GM19467 (cell line): ENCODE data around the gene MRPS27.

Experiments
- ATAC-seq: cut with Tn5 transposase; IDR thresholded peaks from one replicate; pipeline ENCODE4 v1.9.1; 2021; ENCODE audit warnings: mild to moderate bottlenecking, moderate library complexity; ENCODE audit not compliant: unreplicated experiment

MRPS27 gene

DNA sequence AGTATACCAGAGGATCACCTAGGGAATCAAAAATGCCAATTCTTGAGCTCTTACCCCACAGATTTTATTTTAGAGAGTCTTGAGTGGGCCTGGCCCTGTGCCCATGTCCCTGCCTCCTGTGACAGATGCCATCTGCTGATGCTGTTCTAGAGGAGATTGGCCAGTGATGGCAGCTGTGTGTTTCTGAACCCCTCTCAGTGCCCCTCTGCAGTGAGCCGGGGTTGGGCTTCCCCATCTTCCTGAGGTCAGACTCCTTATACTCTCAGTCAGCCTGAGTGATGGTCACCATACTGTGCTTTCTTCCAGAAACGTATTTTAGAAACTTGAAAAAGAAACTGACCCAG, 6.2 kb upstream of the MRPS27 start:
- no peak for ATAC-seq

DNA sequence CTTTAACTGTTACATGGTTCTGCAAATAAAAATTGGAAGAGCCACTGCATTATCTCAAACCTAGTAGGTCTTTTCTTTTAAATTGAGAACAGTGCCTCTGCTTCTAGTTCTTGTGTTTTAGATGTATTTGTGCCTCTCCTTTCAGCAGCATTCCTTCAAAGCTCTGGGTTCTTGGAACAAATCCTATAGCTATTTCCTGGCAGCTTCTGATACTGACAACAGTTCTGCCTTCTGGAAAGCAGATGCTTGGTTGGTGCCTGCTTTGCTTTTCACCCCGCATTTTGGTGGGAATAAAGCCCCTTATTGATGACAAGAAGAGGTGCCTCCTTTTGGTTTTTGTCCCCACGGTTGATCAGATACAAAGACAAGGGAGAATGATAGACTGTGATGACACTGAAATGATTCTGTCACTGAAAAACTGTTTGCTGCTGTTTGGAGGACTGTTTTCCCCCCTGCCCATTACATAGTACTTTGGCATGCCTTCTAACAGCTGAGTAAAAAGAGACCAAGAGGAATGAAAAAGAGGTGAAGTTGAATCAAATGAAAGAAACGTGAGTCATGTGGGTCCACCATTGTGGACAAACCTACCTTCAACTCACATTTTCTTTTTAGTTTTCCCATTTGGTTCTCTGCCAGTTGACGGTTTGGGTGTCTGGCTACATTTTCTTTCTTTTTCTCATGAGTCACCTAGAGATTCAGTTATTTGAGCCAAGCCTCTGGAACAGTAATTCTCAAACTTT, 5.7 kb upstream of the MRPS27 start:
- ATAC-seq, result no peak

DNA sequence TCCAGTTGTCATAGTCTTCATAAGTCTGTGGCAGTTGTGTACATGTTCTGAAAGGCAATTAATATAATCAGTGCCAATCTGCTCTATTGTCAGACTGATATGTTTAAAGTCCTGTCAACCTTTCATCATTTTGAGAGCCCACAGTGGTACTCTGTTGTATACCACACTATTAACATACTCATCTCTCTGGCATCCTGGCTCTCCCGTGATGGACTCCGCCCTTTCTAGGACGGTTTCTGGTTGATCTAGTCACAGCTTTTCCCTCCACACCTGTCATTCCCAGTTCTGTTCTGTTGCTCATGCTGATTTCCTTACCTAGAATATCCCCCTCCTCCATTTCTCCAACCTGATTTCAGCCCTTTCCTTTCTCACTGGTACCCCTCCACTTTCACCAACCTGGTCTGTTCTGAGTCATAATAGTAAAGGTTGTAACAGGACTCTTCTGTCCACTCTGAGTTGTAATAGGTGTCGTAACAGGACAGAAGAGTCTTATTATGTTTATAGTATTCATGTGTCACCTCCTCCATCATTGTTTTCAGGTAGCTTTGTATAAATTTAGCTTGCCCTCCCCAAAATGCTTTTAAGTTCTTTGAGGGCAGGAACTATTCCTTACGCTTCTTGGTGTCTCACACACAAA, 4.3 kb upstream of the MRPS27 start:
- ATAC-seq, result no peak

DNA sequence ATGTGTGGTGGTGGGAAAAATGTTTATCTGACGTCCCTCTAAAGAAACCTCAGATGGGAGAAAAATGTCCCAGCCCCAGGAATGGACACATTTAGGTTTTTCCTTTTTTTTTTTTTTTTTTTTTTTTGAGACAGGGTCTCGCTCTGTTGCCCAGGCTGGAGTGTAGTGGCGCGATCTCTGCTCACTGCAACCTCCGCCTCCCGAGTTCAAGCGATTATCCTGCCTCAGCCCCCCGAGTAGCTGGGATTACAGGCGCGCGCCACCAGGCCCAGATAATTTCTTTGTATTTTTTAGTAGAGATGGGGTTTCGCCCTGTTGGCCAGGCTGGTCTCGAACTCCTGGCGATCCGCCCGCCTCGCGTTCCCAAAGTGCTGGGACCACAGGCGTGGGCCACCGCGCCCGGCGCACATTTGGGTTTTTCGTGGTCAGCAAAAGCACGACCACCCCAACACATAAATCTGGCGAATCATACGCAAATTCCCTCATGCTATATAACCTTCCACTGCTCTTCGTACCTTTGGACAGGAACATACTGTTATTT, 535 bp downstream of the MRPS27 start:
- ATAC-seq, result peak; percentile 2

DNA sequence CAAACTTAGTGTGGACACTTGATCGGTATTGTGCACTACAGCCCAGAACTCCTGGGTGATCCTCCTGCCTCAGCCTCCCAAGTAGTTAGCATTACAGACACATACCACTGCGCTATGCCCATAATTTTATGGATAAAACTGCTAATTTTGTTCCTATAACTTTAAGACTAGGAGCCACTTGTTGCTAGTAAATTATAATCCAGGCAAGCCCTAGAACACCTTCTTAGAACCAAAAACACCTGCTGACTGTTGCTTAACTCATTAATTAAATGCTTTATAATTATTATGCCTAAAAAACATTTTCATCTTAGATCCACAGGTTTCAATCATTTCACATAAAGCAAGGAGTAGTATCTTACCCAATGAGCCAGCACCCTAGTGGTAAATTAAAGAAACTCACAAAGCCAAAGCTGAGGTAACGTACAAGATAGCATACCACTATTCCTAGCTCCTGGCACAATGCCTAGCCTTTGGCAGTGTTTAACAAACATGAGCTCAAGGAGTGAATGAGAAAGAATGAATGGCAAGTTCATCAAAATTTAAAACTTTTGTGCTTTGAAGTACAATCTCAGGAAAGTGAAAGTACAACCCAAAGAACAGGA, 5.4 kb downstream of the MRPS27 start:
- ATAC-seq, result no peak

DNA sequence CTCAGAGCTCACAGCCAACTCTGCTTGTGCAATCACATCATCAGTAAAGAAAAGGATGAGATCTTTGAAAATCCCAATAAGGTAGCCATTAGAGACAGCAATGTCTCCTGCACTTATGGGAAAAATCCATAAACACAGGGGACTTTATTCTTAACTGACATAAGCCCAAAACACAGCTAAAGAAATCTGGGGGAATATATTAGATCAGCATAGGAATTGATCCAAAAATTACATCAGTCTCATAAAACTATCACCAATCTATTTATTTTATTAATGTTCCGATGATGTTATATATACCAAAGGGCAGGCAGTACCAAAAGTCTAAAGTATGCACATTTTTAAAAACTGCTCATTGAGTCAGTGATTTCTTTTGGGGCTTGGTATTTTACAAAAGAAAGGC, 6.9 kb downstream of the MRPS27 start:
- no peak for ATAC-seq

DNA sequence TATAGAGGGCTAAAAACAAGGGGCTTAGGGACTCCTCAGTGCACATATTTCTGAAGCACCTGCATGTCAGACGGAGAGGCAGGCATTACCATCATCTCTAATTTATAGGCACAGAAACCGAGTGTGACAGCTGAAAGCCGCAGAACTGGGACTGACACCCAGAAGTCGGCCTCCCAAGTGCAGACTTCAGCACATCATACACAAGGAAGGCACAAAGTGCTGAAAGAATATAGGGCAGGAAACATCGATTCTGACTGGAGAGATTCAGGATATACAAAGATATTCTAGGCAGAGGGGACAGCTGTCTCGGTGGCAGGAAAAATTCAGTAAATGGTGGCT, 11.2 kb downstream of the MRPS27 start:
- ATAC-seq, result no peak

DNA sequence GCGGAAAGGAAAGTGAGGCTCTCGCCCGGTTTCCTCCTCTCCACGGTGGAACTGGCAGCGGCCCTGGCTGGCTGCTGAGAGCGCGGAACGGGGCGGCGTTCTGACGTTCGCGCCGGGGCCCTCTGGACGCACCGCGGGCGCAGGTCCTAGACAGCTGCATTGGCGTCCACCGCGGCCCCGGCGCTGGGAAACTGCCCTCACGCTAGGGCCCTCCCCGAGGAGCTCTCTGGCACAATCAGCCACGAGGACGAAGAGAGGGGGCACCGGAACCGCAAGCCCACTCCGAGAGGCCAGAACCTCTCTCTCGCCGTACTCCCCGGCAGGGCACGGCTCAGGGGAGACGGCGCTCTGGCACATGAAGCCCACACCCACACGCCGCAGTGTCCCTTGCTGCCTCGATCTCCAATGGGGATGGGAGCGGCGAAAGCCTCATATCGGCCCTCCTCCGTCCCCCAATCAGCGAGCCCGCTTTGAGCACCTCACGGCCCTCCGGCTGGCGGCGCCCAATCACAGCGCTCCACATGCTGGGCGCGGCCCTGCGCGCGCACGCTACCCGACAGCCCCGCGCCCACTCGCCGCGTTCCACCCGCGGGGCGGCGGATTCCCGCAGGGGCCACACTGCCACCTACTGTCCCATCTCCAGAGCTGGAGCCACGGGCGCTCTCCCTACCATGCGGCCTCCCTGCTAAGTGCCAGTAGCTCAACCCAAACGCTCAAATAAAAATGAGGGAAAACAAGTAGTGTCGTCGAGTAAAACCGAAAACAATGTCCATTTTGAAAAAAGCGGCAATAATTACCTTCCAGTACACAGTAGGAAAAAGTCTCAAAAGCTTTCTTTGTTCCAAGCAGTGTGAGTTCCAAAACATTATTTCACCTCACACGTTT, 11.8 kb downstream of the MRPS27 start:
- ATAC-seq, result peak; percentile 90

DNA sequence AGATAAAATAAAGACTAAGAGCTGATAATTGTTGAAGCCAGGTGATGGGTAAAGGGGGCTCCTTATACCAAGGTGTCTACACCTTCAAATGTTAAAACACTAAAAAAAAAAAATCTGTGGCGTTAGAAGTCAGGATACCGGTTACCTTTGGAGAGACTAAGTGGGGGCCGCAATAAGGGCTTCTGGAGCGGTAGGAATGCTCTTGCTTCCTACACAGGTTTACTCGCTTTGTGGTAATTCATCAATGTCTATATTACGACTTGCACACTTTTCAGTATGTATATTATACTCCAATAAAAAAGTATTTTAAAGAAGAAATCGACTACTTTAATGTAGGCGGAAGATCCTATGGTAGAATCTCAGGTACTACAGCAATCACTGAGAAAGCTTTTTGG, 12.5 kb downstream of the MRPS27 start:
- ATAC-seq, result no peak

DNA sequence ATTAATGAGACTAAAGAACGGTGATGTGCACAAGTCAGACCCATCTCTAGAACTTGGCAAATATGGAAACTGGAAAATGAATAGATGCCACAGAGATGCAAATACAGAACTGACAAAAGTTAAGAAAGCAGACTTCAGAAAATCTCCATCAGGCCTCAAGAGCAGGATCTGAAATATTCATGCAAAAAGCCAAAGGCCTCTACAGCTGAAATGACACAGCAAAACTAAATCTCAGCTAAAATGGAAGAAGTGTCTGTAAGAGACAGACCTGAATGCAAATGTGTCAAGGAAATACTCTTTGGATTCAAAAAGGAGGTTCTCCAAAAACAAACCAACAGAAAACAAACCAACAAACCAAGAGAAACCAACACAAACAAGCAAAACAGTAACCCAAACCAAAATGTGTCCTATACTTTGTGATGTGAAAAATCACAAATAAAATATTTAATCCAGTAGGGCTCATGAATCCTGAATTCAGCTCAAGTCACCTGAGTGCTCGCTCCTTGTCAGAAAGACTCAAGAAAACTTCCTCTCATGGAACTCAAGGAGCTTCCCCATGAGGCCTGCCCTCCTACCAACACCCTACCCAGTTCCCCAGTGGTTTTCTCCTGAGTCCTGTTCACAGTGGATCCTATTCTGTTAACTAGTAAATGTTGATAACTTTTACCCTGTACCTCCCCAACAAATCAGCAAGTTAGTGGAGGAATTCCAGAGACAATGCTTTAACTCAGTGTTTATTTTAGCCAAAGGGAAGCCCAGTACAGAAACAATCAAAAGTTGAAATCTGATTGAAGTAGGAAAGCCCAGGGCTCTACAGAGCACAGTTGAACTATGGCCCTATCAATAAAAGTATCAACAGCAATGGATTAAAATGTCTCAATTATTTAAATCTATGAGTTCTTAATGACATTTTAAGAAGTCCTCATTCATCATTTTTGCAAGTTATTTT, 14.6 kb downstream of the MRPS27 start:
- no peak for ATAC-seq

DNA sequence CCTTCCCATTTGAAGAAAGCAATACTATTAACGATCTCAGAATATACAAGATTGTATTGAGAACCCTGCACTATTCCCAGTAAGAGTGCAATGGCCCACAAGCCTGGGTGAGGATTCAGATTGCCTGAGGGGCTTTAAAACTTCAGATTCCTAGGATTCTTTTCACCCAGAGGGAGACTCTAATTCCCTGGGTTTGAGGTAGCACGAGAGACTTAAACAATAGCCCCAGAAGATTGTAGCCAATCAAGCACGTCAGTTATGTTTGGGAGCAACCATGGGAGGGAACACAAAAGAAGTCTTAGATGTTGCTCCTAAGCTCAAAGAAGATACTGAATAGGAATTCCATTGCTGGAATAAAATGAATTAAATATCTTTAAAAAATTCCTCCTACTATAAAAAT, 17.9 kb downstream of the MRPS27 start:
- ATAC-seq, result no peak

DNA sequence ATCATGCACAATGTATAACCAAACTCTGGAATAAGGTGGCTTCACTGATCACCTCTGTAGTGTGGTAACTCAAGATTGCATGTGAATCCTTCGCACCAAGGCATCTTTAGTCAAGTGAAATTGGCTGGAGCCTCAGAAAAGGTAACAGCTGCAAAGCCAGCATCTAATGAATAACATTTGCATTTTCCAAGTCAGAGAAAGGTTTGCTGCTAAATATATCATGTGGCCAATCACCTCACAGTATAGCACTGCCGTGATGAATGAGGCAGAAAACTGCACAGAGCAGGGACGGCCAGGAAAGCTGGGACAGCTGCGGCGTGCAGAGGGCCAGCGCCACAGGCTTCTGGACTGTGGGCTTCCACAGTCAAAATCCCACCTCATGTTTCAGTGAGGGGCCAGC, 18.5 kb downstream of the MRPS27 start:
- ATAC-seq, result peak; percentile 54

DNA sequence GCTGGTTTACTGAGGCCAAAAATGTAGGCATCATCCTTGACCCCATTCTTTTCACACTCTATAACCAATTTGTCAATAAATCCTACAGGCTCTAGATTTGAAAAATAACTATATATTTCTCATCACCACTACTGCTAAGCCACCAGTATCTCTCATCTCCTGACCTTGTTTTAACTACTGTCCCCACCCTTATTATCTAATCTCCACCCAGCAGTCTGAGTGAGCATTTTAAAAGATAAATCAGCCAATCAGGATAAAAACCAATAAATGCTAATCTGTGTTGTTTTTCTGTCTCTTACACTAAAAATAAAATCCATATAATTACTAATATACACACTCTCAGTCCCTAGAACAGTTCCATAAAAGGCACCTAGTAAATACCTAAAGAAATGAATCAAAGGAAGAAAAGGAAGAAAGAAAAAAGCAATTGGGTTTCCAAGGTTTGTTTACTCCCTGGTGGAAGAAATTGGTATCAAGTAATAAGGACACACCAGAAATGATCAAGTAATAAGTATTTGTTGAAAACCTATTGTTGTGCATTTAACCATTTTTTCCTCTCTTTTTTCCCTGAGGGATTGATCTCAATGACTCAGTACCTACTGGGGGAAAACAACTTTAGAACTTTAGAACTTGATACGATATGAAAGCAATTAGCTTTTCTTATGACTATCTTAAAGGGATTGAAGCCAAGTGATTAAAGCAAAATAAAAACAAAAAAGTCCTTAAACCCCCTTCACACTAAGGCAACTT, 19.3 kb downstream of the MRPS27 start:
- no peak for ATAC-seq

DNA sequence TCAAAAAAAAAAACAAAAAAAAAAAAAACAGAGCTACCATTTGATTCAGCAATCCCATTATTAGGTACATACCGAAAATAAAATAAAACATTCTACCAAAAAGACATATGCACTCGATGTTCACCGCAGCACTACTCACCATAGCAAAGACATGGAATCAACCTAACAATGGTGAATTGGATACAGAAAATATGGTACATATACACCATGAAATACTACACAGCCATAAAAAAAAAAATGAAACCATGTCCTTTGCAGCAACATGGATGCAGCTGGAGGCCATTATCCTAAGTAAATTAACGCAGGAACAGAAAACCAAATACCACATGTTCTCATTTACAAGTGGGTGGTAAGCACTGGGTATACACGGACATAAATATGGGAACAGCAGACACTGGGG, 21.3 kb downstream of the MRPS27 start:
- no peak for ATAC-seq

DNA sequence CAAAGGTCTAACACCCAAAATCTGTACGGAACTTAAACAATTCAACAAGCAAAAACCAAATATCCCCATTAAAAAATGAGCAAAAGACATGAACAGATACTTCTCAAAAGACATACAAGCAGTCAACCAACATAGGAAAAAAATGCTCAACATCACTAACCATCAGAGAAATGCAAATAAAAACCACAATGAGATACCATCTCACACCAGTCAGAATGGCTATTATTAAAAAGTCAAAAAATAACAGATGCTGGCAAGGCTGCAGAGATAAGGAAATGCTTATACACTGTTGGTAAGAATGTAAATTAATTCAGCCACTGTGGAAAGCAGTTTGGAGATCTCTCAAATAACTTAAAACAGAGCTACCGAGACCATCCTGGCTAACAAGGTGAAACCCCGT, 21.9 kb downstream of the MRPS27 start:
- ATAC-seq, result peak; percentile 42

DNA sequence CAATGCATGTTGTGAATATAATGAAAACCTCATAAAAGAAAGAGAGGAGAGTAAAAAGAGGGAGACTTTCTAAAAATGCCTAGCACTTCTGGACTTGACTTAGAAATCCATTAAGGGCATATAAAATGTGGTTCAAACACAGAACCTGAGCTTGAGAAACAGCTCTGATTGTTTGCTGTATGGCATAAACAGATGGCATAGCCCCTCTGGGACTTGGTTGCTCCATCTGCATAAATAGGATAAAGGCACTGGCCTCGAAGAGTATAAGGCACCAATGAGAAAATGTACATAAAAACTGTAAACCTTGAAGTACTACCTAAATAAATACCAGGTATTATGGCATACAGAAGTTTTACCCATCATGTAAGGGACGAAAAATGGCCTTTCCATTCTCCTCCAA, 23.8 kb downstream of the MRPS27 start:
- ATAC-seq, result no peak

DNA sequence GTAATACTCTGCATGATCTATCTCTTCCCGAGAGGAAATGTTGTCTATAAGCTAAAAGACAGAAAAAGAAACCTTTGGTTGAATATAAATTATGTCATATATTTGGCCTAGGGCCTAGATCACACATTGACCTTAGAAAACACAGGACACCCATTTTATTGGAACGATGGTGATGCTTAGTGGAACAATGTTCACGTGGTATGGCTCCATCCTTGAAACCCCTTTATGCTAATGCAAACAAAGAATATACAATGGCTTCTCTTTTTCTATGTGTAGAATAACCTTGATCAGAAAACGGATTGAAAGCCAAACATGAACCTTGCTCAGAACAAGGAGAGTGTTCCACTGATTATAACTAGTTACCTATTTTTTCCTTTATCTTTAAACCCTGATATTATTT, 24.5 kb downstream of the MRPS27 start:
- no peak for ATAC-seq

DNA sequence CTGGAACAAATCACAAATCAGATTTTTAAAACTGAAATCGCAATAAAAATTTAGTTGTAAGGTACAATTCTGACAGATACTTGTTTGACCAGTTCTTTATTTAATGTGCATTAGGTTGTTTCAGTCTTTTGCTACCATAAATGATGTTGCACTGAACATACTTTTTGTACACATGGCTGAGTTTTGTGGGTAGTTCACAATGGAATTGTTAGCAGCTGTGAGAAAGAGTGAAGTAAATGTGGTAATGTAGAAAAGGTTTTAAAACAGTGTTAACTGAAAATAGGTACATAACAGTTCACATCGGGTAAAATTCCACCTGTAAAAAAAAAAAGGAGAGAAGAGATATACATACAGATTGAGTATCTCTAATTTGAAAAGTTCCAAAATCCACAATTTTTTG, 25.6 kb downstream of the MRPS27 start:
- ATAC-seq, result no peak

DNA sequence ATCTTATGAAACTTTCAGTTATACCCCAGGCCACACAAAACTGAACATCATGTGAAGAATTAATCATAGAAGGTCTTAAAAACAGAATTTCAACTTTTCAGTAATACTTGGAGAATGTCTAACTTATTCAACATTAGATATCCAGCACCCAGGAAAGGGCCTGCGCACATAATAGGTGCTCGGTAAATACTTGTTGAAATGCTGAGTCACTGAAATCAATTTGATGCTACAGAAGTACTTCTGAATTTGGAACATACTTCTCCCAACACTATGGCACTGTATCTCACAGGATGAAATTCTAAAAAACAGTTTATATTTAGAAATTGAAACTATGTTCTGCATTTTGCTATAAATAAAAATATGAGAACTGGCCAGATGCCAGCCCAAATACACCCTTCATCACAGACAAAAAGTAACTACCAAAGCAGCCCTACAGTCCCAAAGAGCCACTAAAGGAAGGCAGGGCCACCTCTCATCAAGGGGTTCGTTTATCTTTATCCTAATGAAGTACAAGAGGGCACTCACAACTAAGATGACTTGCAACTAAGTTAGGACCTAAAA, 26.5 kb downstream of the MRPS27 start:
- no peak for ATAC-seq
